ENCODE results near the gene MAP2K2.

DNA sequence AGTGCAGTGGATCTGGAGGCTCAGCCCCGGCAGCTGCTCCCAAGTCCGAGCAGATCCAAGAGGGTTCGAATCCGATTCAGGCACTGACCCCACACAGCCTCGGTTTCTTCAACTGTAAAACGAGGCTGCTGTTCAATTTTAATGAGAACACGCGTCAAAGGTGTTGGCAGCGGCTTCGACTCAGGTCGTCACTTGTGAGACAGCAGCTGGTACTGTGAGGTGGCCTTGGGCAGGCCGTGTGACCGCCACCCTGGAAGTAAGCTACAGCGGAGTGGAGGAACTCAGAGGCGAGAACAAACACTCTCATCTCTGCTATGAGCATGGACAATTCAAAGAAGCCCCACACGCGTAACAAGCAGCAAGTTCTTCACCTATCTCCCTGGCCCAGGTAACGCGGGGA is 9.7 kb downstream of the MAP2K2 start:
- TF ChIP-seq, protein P1, sequence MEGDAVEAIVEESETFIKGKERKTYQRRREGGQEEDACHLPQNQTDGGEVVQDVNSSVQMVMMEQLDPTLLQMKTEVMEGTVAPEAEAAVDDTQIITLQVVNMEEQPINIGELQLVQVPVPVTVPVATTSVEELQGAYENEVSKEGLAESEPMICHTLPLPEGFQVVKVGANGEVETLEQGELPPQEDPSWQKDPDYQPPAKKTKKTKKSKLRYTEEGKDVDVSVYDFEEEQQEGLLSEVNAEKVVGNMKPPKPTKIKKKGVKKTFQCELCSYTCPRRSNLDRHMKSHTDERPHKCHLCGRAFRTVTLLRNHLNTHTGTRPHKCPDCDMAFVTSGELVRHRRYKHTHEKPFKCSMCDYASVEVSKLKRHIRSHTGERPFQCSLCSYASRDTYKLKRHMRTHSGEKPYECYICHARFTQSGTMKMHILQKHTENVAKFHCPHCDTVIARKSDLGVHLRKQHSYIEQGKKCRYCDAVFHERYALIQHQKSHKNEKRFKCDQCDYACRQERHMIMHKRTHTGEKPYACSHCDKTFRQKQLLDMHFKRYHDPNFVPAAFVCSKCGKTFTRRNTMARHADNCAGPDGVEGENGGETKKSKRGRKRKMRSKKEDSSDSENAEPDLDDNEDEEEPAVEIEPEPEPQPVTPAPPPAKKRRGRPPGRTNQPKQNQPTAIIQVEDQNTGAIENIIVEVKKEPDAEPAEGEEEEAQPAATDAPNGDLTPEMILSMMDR (IDR thresholded peaks at IDR 0.05), result no peak
- no peak for TF ChIP-seq POLR2A (IDR thresholded peaks at IDR 0.05)
- TF ChIP-seq POLR2AphosphoS5 (IDR thresholded peaks at IDR 0.05), result no peak
